ENCODE data around the gene ARHGDIA.
A peak's percentile ranks its signal among the peaks of the same experiment; 100 is the strongest.

Gene ARHGDIA

DNA sequence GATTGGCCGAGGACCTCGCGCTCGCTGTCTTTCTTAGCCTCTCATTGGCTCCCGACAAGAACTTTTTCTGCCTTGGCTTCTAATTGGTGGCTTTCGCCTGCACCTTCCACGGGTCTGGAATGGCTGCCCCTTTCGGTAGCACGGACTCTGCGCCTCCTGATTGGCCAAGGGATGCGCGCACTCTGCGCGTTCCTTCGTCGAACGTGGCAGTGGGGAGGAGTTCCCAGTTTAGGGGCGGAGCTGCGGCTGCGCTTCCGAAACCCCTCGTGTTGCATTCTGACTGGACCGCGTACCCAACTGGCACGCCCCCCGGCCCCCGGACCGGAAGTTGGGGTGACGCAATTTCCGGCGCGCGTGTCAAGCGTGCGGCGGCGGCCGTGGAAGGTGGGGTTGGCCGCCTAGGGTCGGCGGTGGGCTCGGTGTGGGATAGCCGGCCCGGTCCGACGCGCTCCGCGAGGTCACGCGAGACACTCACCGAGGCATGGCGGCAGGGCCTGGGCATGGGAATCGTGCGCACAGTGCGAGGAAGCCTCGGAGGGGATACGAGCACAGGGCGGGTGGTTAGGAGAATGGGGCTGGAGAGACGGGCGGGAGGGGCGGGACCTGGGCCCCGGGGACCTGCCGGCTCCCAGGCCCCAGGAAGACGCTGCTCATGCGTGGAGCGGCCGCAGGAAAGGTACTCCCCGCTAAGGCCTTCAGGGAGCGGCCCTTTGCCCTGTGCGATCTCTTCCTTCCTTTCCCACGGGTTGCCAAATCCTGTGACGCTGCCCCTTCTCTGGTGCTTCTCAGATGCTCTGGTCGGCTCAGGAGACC is 10.2 kb downstream of the ARHGDIA start:
- DNase-seq: peak; percentile 100

DNA sequence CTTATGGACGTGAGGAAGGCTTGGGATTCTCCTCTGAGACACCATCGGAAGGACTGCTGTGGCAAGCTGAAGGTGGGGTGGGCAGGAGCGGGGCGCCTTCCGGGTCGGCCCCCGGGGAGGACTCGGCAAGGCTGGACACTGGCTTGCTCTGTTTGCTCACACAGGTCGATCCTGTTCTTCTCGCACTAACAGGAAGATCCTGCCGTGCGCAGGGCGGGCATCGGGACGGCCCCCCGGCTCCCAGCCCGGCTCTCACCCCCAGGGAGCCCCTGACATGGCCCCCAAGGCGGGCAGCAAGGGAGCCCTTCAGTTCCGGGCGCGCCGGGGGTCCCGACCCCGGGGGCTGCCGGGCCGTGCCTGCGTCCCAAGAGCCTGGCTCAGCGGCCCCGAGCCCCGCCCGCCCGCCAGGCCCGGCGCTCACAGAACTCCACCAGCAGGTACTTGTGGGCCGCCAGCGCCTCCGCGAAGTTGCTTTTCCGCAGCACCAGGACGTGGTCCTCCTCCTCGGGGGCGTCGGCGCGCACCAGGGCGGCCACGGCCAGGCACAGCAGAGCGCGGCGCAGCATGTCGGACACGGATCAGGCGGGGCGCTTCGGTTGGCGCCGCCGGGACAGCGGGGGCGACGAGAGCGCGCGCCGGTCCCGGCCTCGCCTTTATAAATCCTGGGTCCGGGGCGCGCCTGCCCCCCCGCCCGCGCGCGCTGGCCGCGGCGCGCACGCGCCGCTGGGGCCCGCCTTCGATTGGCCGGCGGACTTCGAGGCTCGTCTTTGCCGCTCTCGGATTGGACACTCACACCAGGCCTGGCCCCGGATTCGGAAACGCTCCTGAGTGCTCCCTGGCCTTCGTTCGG is 11.0 kb downstream of the ARHGDIA start, which contains the start of gene P4HB:
TSS of gene P4HB (minus strand) at position 630 of the 850 bp plus-strand sequence. CDS start at position 566, 64 bp downstream.
- no peak for DNase-seq

GRCh38 chr17:81858967-81859905 is 11.9 kb downstream of the ARHGDIA start:
- DNase-seq: no peak

DNA sequence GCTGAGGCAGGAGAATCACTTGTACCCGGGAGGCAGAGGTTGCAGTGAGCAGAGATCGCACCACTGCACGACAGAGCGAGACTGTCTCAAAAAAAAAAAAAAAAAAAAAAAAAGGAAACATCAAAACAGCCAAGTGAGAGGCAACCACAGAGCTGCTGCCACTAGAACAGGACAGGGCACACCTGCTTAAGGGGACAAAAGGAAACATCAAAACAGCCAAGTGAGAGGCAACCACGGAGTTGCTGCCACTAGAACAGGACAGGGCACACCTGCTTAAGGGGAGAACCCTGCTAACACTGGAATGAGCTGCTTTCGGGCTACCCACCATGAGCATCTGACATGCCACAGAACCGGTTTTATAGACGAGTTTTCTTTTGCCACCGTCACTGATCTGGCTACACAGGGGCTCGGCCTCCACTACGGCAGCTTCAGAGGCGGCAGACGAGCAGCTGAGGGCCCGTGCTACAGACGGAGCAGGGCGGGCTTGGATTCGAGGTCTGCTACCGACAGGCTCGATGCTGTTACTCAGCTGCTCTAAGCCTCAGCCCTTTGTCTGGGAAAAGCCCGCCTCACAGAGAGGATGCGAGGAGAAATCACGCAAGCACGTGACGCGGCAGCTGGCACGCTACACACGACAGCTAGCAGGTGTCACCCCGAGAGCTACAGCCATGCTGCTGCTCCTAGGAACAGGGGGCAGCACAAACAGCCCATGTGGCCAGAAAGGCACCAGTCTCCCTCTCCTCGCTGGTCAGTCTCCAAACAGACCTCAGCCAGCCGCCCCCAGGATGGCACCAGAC is 12.8 kb downstream of the ARHGDIA start:
- no peak for DNase-seq

- no peak for DNase-seq
Observed at GRCh38 chr17:81854974-81855774, 16.0 kb downstream of the ARHGDIA start.

GRCh38 chr17:81852237-81852636 is 18.9 kb downstream of the ARHGDIA start:
- no peak for DNase-seq

GRCh38 chr17:81851423-81851822 is 19.7 kb downstream of the ARHGDIA start:
- DNase-seq: no peak

DNA sequence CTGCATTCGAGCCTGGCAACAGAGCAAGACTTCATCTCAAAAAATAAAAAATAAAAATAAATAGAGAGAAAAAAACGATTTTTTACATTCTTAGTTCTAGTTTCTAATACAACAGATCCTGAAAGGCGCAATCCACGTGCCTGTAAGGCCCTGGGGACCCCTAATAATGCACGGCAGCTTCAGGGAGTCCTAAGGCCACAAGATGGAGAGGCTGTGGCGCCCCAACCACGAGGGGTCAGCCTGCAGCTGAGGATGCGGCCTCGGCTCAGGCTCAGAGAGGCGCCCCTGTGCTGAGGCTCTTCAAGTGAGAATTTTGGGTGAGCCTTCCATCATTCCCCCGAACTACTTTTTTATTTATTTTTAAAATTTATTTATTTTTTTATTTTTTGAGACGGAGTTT is 21.7 kb downstream of the ARHGDIA start:
- no peak for DNase-seq

DNA sequence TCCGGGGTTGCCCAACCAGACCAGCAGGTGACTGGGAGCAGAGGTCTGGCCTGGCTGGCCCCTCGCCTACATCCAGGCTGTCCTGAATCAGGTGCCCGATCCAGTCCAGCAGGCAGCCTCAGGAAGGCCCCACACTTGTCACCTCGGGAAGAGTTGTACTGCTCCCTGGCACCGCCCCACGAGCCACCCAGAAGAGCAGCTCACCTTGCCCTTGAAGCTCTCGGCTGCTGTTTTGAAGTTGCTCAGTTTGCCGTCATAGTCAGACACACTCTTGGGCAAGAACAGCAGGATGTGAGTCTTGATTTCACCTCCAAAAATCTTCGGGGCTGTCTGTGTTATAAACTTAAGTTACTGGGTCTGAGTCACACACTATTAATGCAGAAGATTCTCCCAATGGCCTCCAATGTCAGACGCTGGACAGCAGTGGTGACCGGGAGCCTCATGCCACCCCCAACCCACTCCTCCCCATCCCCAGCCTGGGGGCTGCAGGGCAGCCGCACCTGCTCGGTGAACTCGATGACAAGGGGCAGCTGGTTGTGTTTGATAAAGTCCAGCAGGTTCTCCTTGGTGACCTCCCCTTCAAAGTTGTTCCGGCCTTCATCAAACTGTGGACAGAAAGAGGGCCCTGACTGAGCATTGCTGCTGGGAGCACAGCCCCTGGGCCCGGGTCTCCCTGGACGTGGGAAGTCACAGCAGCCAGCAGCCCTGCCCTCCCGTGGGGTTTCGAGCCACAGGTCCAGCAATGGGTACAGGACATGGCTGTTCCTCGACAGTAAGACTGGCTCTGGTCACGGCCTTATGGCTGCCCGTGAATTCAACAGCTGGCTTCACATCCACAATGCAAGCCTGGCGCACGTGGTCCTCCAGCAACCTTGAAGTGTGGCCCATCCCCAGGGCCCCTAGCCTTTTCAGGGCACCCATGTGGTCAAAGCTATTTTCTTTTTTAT is 24.1 kb downstream of the ARHGDIA start:
- DNase-seq: no peak

DNA sequence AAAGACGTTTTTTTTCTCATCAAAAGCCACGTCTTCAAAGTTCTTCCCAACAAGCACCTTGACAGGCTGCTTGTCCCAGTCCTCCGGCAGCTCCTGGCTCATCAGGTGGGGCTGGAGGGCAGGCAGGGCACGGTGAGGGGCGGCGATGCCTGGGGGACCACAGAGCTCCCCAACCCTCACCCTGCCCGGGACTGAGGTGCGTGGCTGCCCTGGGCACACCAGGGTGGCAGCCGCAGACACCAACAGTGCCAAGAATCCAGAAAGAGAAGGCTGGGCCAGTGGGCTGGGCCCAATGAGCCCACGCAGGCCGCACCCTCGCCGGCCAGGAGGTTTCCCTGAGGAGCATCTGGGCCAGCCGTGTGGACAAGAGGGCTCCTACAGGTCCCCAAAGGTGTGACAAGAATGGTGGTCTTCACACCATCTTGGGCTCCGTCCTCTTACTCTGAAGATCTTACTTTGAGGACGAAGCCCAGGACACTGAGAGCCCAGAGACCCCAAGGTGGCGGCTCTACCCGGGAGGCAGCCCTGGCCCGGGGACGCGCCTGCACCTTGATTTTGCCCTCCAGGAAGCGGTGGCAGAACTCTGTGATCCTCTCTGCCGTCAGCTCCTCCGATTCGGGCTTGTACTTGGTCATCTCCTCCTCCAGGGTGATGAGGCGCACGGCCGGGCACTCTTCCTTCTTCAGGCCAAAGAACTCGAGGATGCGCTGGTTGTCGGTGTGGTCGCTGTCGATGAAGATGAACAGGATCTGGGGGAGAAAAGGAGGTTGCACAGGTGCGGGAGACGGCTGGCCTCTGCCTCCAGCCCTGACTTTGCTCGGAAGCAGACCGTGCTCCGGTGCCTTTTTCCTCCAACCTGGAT is 25.0 kb downstream of the ARHGDIA start:
- no peak for DNase-seq

DNA sequence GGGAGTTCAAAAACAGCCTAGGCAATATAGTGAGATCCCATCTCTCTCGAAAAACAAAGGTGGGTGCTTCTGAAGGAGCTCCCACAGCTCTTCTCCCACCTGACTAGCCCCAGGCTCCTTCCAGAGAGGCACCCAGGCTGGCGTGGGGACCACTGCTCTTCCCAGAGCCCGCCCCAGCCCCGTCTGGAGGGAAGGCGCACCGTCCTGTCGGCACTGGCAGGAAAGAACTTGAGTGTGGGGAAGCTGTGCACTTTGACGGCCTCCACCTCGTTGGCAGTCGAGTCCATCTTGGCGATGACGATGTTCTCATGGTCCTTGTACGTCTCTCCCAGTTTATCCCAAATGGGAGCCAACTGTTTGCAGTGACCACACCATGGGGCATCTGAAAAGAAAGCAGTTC is 25.8 kb downstream of the ARHGDIA start:
- DNase-seq: no peak

GRCh38 chr17:81844887-81845286 is 26.2 kb downstream of the ARHGDIA start:
- no peak for DNase-seq

DNA sequence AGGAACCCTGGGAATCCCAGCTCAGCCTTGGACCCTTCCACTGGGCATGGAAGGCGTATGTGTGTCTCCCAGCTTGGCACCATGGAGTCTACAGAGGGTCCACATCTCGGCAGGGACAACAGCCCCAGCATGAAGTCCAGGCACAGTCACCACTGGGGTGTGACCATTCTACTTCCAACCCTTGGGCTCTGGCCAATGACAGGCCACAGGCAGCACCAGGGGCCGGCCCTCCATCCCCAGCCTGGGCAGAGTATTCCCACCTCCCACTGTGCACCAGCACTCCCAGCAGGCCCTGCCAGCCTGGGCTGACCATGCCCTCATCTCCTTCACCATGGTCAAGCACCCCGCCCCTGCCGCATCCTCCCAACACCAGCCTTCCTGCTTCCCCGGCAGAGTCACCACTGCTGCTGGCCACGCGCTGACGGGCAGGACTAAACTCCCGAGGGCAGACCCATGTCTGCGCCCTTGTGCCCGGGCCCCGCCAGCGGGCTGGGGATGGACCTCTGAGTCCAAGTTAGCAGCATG is 26.7 kb downstream of the ARHGDIA start:
- no peak for DNase-seq

- DNase-seq: no peak
Observed at GRCh38 chr17:81843713-81844326, 27.3 kb downstream of the ARHGDIA start.

- DNase-seq: no peak
Observed at GRCh38 chr17:81842725-81843504, 28.2 kb downstream of the ARHGDIA start.

DNA sequence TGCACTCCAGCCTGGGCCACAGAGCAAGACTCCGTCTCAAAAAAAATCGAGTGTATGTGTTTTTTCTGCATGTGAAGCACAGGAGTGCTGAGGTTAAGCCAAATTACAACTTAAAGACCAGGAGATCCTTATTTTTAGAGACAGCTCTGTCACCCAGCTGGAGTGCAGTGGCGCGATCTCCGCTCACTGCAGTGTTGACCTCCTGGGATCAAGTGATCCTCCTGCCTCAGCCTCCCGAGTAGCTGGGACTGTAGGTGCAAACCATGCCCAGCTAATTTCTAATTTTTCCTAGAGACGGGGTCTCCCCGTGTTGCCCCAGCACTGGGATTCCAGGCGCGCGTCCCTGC is 28.8 kb downstream of the ARHGDIA start:
- DNase-seq: no peak

DNA sequence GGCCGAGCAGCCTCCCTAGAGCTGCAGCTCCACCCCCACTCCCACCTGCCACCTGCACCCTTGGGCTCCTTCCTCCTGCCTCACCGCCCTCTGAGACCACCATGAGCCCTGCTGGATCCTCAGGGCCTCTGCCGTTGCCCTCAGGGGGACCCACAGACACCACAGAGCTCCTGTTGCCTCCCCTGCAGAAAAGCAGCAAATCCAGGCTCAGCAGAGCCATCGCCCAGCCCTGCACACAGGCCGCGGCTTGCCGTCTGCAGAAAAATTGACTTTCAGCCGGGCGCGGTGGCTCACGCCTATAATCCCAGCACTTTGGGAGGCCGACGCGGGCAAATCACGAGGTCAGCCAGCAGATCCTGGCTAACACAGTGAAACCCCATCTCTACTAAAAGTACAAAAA is 29.3 kb downstream of the ARHGDIA start:
- no peak for DNase-seq
